H7 (cell line): ENCODE measurements around the gene LY6G6C. TPM values are rescaled to one million over a fixed set of nuclear protein-coding genes. Genes with fewer than 3 reads are reported as not detected.
A peak's percentile ranks its signal among the peaks of the same experiment; 100 is the strongest.
"Not testable (repeated sequence)": the region's sequence is repeated elsewhere in the genome, so short reads cannot be mapped to it uniquely, and the experiment has no call there.

ENCODE experiments used
- DNase-seq: peaks from one replicate; pipeline ENCODE4 v3.0.0; 2012
- H3K27me3 ChIP-seq: 2 replicates; pipeline ENCODE4 v1.6.0; 2011; ENCODE audit warnings: mild to moderate bottlenecking, low read length; ENCODE audit not compliant: control insufficient read depth, insufficient read depth
- H3K36me3 ChIP-seq: replicated peaks from 2 replicates; pipeline ENCODE4 v1.5.1; 2011; ENCODE audit warnings: low read length; ENCODE audit not compliant: control insufficient read depth, insufficient read depth
- H3K4me3 ChIP-seq: 2 replicates; pipeline ENCODE4 v1.5.1; 2011; ENCODE audit warnings: low read depth, mild to moderate bottlenecking, control low read depth, low read length, moderate library complexity; ENCODE audit not compliant: insufficient read depth
- total RNA-seq: library from RNA; depleted of rRNA; stranded (reverse); fragments of >200 nt; shearing (Covaris generic); gene quantifications from 2 replicates; pipeline ENCODE4 v1.2.3, GENCODE V29; 2014

Gene LY6G6C
- total RNA-seq, 1 experiment from 2014 or later, result not detected

DNA sequence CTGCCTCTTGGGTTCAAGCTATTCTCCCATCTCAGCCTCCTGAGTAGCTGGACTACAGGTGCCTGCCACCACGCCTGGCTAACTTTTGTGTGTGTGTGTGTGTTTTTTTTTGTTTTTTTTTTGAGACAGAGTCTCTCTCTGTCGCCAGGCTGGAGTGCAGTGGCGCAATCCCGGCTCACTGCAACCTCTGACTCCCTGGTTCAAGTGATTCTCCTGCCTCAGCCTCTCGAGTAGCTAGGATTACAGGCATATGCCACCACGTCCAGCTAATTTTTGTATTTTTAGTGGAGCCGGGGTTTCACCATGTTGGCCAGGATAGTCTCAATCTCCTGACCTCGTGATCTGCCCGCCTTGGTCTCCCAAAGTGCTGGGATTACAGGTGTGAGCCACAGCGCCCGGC is 12.4 kb downstream of the LY6G6C start:
- H3K27me3 ChIP-seq, H3K4me3 ChIP-seq, DNase-seq, H3K36me3 ChIP-seq: not testable (repeated sequence)

DNA sequence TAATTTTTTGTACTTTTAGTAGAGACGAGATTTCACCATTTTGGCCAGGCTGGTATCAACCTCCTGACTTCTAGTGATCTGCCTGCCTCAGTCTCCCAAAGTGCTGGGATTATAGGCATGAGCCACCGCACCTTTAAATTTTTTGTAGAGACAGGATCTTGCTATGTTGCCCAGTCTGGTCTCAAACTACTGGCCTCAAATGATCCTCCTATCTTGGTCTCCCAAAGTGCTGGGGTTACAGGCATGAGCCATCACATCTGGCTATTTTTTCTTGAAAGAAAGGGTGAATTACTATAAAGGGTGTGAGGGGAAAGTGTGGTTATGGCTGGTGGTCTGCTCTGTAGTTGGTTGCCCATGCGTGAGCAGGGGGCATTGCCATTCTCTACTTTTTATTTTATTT is 13.3 kb downstream of the LY6G6C start:
- H3K36me3 ChIP-seq, result no peaks in the 10 kb centered on the region
- DNase-seq, result no peak
- no peaks in the 10 kb centered on the region; the same call in 1 of the 2 replicates for H3K27me3 ChIP-seq
- no peak overlapping the region for H3K4me3 ChIP-seq

DNA sequence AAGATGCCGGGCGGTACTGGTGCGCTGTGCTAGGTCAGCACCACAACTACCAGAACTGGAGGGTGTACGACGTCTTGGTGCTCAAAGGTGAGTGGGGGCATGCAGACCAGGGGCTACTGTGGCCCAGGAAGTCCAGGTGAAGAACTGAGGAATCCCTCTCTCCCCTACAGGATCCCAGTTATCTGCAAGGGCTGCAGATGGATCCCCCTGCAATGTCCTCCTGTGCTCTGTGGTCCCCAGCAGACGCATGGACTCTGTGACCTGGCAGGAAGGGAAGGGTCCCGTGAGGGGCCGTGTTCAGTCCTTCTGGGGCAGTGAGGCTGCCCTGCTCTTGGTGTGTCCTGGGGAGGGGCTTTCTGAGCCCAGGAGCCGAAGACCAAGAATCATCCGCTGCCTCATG is 13.8 kb downstream of the LY6G6C start:
- H3K27me3 ChIP-seq, result no peaks in the 10 kb centered on the region; the same call in 1 of the 2 replicates
- no peaks in the 10 kb centered on the region for H3K36me3 ChIP-seq
- DNase-seq, result no peak
- H3K4me3 ChIP-seq, result no peak overlapping the region

DNA sequence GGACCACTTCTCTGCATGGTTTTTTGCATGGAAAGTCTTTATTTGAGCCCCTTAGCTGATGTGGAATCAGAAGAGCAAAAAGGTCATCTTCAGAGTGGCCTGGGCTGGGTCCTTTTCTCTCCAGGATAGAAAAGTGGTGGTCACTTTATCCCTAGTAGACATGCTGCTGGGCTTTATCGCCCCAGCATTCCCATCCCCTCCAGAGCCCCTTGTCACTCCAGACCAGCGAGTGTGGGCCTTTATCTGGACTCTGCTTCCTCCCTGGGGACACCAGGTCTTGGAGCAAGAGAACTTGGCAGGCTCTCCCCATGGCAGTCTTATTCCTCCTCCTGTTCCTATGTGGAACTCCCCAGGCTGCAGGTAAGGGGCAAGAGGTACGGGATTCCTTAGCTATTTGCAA is 14.9 kb downstream of the LY6G6C start, which contains the start of gene LY6G6F:
LY6G6F (plus strand) TSS at position 268 of the 400 bp plus-strand sequence; CDS start at position 309, 41 bp downstream.
- no peaks in the 10 kb centered on the region; the same call in 1 of the 2 replicates for H3K27me3 ChIP-seq
- no peak within 1 kb of the TSS for H3K4me3 ChIP-seq
- no peaks in the 10 kb centered on the region for H3K36me3 ChIP-seq
- DNase-seq, result no peak

DNA sequence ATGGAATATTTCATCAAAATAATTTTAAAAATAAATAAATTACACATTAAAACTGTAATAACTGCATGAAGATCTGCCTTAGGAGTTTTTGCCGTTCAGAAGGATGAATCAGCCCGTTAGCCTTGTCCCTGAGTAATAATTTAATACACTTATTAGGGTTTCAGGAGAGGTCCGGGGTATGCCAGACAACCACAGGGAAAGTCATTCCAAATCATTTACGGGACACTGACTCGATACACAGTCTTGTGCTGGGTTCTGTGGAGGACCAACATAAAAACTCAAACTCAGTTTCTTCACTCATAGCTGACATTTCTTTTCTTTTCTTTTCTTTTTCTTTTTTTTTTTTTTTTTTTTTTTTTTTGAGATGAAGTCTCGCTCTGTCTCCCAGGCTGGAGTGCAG is 15.6 kb downstream of the LY6G6C start:
- Histone ChIP-seq H3K27me3 (no peaks in the 10 kb centered on the region; the same call in 1 of the 2 replicates), H3K36me3 (no peaks in the 10 kb centered on the region), H3K4me3 (no peak overlapping the region)
- no peak for DNase-seq

DNA sequence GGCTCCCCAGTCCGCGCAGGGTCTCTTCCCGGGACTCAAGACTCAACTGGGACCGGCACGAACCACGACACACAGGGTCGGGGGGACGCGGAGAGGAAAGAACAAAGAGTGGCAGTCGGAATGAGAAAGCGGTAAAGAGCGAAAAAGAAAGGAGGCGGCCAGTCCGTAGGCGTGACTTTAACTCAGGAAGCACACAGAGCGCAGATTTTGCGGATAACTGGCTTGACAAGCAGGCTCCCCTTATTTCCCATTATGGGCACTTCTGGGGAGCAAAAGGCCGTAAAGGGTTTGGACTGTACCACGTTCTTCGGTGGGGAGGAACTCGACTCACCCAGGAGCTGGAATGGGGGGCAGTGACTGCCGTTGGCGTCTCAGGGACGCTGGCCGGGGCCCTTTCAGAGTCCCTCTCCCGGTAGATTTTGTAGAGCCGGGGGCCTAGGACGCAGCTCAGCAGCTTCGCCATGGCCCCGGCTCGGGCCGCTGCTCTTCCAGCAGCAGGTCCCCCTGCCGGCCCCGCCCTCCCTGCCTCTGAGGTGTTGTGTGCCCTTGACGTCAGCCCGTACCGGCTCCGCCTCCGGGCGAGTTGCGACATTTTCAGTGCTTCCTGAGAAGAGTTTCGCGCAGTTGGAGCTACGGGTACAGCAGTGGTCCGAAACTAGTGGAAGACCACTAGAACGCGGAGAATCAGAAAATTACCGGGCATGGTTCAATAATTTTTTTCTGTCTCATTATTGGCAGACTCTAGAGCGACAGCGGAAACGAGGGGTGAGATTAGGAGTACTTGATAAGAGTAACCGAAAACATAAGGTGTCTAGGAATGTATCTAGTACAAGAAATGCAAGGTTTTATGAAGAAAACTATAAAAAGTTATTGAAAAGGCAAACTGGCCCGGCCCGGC is 18.5 kb downstream of the LY6G6C start, which contains the start of gene ABHD16A:
ABHD16A (minus strand) TSS at position 506 of the 898 bp plus-strand sequence; CDS start at position 463, 43 bp downstream.
- H3K4me3 ChIP-seq, result peak within 1 kb of the TSS; percentile 87
- peak; percentile 99 for DNase-seq
- H3K27me3 ChIP-seq, result no peaks in the 10 kb centered on the region; the same call in 1 of the 2 replicates
- no peaks in the 10 kb centered on the region for H3K36me3 ChIP-seq

DNA sequence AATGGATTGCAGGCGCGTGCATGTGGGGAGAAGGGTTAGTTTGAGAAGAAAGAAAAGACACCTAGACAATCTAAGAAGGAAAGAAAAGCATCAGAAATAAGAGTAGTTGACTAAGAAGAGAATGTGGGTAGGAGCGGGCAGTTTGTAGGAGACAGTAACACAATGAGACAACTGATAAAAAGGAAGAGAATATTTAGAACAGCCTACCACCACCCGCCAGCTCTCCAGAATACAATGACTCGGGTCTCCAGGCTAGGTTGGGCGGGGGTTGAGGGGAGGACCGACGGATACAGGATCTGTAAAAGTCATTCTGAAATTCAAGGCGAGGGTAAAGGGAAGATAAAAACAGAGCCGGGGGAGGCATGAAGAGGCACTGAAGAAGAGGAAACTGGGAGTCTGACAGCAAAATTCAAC is 19.1 kb downstream of the LY6G6C start:
- DNase-seq, result peak; percentile 78
- Histone ChIP-seq H3K27me3 (no peaks in the 10 kb centered on the region), H3K4me3 (peak overlapping the region; percentile 87), H3K36me3 (no peaks in the 10 kb centered on the region)

DNA sequence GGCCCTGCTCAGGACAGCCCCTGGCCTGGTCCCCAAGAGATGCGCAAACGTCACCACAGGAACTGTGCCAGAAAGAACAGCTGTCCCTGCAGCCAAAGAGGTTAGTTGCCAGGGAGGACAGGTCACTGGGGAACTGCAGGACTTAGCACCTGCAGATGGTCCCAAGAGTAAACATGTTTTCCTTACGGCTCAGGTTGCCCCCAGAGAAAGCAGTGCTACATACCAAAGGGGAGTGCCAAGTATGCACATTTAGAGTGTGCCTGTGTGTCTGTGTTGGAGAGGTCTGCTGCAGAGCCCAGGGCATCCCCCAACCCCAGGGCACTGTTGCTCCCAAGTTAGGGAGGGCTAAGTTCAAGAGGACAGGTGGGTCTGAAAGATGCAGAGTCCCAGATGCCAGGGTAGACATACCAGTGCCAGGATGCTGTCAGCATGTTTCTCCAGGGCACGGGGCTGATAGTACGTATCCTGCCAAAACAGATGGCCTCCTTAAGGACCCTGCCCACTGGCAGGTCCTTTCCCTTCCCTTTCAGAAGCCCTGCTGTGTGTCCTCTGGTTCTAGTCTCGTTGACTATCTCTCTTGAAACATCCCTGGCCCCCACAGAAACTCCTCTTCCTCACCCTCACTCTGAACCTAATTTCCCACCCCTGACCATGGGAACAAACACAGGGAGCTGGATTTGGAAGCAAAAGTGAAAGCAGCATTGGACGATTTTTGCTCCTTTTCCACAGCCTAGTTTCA is 19.7 kb downstream of the LY6G6C start:
- Histone ChIP-seq H3K36me3 (no peaks in the 10 kb centered on the region; the same call in 1 of the 2 replicates), H3K27me3 (no peaks in the 10 kb centered on the region), H3K4me3 (peak overlapping the region; percentile 87)
- no peak for DNase-seq

DNA sequence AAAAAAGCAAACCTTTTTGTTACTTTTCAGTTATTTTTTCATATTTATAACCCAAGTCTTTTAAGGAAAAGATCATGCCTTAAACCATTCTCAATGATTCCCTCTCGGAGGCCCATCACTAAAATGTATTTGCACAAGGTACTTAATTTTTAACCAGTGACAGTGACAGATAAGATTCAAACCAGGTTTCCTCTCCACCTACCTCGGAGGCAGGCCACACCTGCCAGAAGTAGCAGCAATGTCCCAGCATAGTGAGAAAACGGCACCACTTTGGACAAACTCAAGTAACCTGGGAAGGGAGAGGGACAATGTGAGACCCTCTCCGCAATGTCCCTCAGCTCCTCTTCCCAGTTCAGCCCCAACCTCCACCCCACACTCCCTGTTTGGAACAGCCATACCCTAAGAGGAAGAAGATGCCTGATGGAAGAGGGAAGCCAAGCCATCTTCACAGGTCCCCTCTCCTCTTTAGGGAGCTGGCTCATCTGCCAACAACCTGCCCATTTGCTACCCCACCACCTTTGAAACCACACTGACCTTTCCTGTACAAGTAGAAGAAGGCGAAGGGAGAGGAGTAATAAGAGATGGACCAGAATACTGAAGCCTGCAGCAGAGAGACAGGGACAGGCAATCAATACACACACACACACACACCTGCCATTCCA is 20.7 kb downstream of the LY6G6C start:
- H3K4me3 ChIP-seq, result no peak overlapping the region
- no peak for DNase-seq
- peaks cover 2% of the 10 kb centered on the region; the same call in 1 of the 2 replicates for H3K36me3 ChIP-seq
- H3K27me3 ChIP-seq, result no peaks in the 10 kb centered on the region

DNA sequence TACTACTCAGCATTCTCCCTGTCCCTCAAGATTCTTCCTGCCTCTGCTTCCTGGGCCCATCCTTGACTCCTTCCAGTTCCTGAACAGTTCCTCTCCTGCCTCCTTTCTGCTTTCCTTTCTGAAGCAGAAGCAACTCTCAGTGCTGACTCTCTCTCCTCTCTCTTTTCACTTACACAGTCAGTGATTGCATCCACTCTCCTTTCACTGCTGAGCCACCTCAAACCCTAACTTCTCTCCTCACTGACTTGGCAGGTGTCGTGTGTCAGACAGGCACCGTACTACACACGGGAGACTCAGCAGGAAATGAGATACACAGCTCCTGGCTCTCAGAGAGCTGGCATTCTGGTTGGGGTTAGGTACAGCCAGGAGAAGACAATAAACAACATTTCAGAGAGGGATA is 24.0 kb downstream of the LY6G6C start:
- no peak for DNase-seq
- Histone ChIP-seq H3K27me3 (no peaks in the 10 kb centered on the region), H3K36me3 (peaks cover 7% of the 10 kb centered on the region), H3K4me3 (no peak overlapping the region)

DNA sequence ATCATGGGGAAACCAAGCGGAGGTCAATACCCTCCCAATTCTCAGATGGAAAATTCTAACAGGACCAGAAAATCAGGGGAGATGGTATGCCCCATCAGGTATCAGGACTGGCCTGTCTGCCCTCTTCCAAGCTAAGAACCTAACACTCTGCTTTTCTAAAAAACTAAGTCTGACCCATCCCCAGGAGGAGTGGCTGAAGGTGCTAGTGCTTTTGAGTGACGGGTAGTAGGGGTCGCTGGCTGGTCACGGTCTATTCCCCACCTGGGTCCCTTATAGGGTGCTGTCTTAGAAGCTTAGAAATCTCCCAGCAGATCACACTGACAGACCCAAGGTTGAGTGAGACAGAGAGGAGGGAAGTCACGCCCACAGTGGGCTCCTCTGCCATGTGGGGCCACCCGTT is 28.0 kb downstream of the LY6G6C start:
- Histone ChIP-seq H3K4me3 (no peak overlapping the region), H3K36me3 (peaks cover 17% of the 10 kb centered on the region), H3K27me3 (no peaks in the 10 kb centered on the region)
- DNase-seq, result no peak

DNA sequence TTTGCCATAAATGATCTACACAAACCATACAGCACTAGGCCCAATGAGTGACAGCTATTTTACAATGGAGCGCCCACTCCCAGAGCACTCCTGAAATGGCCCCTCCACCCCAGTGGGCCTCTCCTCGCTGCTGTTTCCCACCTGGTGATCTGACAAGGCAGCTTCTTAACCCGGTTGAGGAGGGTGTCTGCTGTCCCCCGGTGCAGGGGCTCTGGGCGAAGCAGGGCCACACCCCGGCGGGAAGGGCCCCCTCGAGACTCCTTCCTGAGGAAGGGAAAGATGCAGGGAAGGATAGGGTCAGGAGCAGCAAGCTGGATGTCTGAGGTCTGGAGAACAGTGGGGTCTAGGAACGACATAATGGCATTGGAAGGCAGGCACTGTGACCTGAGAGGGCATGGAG is 28.7 kb downstream of the LY6G6C start:
- H3K36me3 ChIP-seq, result peaks cover 17% of the 10 kb centered on the region
- no peak for DNase-seq
- H3K27me3 ChIP-seq, result no peaks in the 10 kb centered on the region
- no peak overlapping the region for H3K4me3 ChIP-seq

DNA sequence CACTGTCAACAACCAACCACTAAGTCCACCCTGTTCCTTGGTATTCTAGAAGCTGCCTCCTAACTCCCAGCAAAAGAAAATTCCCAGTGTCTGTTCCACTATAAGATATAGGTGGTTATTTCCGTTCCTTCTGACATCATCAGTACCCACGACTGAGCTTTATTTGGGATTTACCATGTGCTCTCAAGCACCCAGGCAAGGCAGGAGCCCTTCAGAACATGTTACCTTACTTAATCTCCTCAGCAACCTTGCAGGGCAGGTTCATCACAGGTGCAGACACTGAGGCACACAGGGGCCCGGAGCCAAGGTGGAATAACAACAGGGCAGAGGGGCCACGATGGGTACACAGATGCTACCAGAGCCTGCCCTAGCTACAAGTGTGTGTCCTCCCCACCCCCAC is 29.2 kb downstream of the LY6G6C start:
- Histone ChIP-seq H3K4me3 (no peak overlapping the region), H3K27me3 (no peaks in the 10 kb centered on the region), H3K36me3 (peaks cover 19% of the 10 kb centered on the region)
- DNase-seq, result no peak

DNA sequence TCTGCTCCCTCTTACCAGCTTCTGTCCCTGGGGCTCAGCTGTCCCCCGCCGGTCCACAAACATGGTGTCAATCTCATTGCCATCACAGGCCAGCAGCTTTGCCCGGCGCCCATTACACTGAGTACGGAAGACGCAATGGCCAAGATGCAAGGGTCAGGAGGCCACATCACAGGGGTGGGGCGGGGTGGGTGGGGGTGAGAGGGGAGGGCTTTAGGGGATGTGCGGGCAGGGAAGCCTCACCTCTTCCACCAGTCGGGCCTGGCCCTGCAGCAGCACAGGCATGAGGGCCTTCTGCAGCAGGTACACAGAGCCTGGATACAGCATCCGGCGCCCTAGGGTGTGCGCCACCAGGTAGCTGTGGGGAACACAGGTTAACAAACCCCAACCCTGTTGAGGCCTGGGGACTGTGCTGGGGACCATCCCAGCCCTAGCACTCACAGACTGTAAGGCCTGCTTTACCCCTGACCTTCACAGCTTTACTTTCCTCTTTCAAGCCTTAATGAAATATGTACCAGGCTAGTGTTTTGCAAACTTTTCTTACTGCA is 29.9 kb downstream of the LY6G6C start:
- DNase-seq, result no peak
- Histone ChIP-seq H3K36me3 (peaks cover 19% of the 10 kb centered on the region), H3K27me3 (no peaks in the 10 kb centered on the region), H3K4me3 (no peak overlapping the region)
